GM23338 (cell line): Measurements from ENCODE around the gene KCNQ1OT1. TPM values are rescaled to one million over a fixed set of nuclear protein-coding genes. Genes with fewer than 3 reads are reported as not detected.

Source experiments
- ATAC-seq: fragments of 200-7000 bp; cut with Tn5 transposase; 3 replicates; pipeline ENCODE4 v1.9.1; 2020
- DNase-seq: peaks from one replicate; pipeline ENCODE4 v3.0.0-alpha.2; 2015; ENCODE audit warnings: low spot score
- H2AFZ ChIP-seq: fragments of 200-600 bp; sonication (generic); 2 replicates; pipeline ENCODE4 v1.8.0; 2016; ENCODE audit warnings: antibody characterized with exemption, mild to moderate bottlenecking, moderate library complexity
- H3F3A ChIP-seq: fragments of 200-600 bp; sonication (generic); replicated peaks from 2 replicates; pipeline ENCODE4 v1.8.0; 2017; ENCODE audit warnings: antibody characterized with exemption, mixed run types, low read depth
- H3K27ac ChIP-seq: fragments of 200-600 bp; sonication (generic); 2 replicates; pipeline ENCODE4 v1.6.1; 2016; ENCODE audit warnings: low read depth
- H3K27me3 ChIP-seq: fragments of 200-600 bp; sonication (generic); 2 replicates; pipeline ENCODE4 v1.8.0; 2016; ENCODE audit warnings: mild to moderate bottlenecking, mixed run types, moderate library complexity; ENCODE audit not compliant: insufficient read depth
- H3K36me3 ChIP-seq: fragments of 200-600 bp; sonication (generic); 2 replicates; pipeline ENCODE4 v1.8.0; 2016; ENCODE audit warnings: mild to moderate bottlenecking; ENCODE audit not compliant: insufficient read depth
- H3K4me1 ChIP-seq: fragments of 200-600 bp; sonication (generic); 2 replicates; pipeline ENCODE4 v1.8.0; 2016; ENCODE audit warnings: mild to moderate bottlenecking, moderate library complexity; ENCODE audit not compliant: insufficient read depth
- H3K4me2 ChIP-seq: fragments of 200-600 bp; sonication (generic); 2 replicates; pipeline ENCODE4 v1.7.1; 2017; ENCODE audit warnings: mixed run types
- H3K4me3 ChIP-seq: fragments of 200-600 bp; sonication (generic); 2 replicates; pipeline ENCODE4 v1.6.1; 2016; ENCODE audit warnings: mixed run types
- H3K79me2 ChIP-seq: fragments of 200-600 bp; sonication (generic); replicated peaks from 2 replicates; pipeline ENCODE4 v1.8.0; 2017; ENCODE audit warnings: mild to moderate bottlenecking; ENCODE audit not compliant: insufficient read depth
- H3K9me2 ChIP-seq: fragments of 200-600 bp; sonication (generic); 2 replicates; pipeline ENCODE4 v1.8.0; 2017; ENCODE audit not compliant: insufficient read depth
- H4K20me1 ChIP-seq: fragments of 200-600 bp; sonication (generic); replicated peaks from 2 replicates; pipeline ENCODE4 v1.8.0; 2017; ENCODE audit warnings: mild to moderate bottlenecking; ENCODE audit not compliant: insufficient read depth
- H3K27ac Mint-ChIP-seq: 2 replicates; pipeline ENCODE4 v1.8.0; 2020; ENCODE audit warnings: inconsistent platforms, mild to moderate bottlenecking, moderate library complexity, mixed read lengths
- H3K27me3 Mint-ChIP-seq: 3 replicates; pipeline ENCODE4 v1.8.0; 2022; ENCODE audit warnings: low read depth, mild to moderate bottlenecking, moderate library complexity, mixed read lengths, inconsistent platforms; ENCODE audit not compliant: insufficient read depth, poor library complexity
- H3K36me3 Mint-ChIP-seq: 3 replicates; pipeline ENCODE4 v1.8.0; 2021; ENCODE audit warnings: low read depth, mild to moderate bottlenecking, inconsistent platforms, moderate library complexity, mixed read lengths
- H3K4me1 Mint-ChIP-seq: 3 replicates; pipeline ENCODE4 v1.8.0; 2020; ENCODE audit warnings: mild to moderate bottlenecking, inconsistent platforms, mixed read lengths
- H3K4me3 Mint-ChIP-seq: 3 replicates; pipeline ENCODE4 v1.8.0; 2021; ENCODE audit warnings: moderate library complexity, mild to moderate bottlenecking, inconsistent platforms, mixed read lengths
- H3K9me3 Mint-ChIP-seq: 3 replicates; pipeline ENCODE4 v1.8.0; 2020; ENCODE audit warnings: moderate library complexity, mild to moderate bottlenecking, inconsistent platforms, mixed read lengths
- CREB1 ChIP-seq: fragments of 250-450 bp; sonication (Bioruptor Pico); IDR thresholded peaks from 2 replicates; pipeline ENCODE4 v1.5.0; 2020; ENCODE audit warnings: low read depth, mild to moderate bottlenecking, moderate library complexity
- EZH2 ChIP-seq: fragments of 200-600 bp; sonication (generic); IDR thresholded peaks from one replicate; pipeline ENCODE4 v1.8.0; 2017; ENCODE audit warnings: antibody characterized with exemption, mild to moderate bottlenecking, low read depth; ENCODE audit not compliant: unreplicated experiment
- EZH2phosphoT487 ChIP-seq: fragments of 200-600 bp; sonication (generic); IDR thresholded peaks from one replicate; pipeline ENCODE4 v1.8.1; 2018; ENCODE audit warnings: antibody characterized with exemption; ENCODE audit not compliant: unreplicated experiment
- JUNB ChIP-seq: IDR thresholded peaks from one replicate; pipeline ENCODE4 v1.6.1; 2016; ENCODE audit warnings: antibody characterized with exemption; ENCODE audit not compliant: unreplicated experiment
- NANOG ChIP-seq: IDR thresholded peaks from 2 replicates; pipeline ENCODE4 v1.6.1; 2016; ENCODE audit warnings: antibody characterized with exemption, borderline replicate concordance
- POLR2AphosphoS5 ChIP-seq: IDR thresholded peaks from 2 replicates; pipeline ENCODE4 v1.6.1; 2016; ENCODE audit warnings: antibody characterized with exemption, low read depth
- STAT1 ChIP-seq: IDR thresholded peaks from one replicate; pipeline ENCODE4 v1.6.1; 2016; ENCODE audit warnings: antibody characterized with exemption; ENCODE audit not compliant: unreplicated experiment
- ZNF114 ChIP-seq: fragments of 250-450 bp; sonication (Bioruptor Pico); IDR thresholded peaks from 2 replicates; pipeline ENCODE4 v1.5.0; 2020; ENCODE audit warnings: mild to moderate bottlenecking, moderate library complexity
- ZNF331 ChIP-seq: fragments of 250-450 bp; sonication (Bioruptor Pico); IDR thresholded peaks from 2 replicates; pipeline ENCODE4 v1.5.0; 2020; ENCODE audit warnings: low read depth, mild to moderate bottlenecking, moderate library complexity
- polyA plus RNA-seq: library from polyadenylated mRNA; unstranded; fragments of >200 nt; fragmentation: Nextera tagmentation; extraction: Ambion mirVana; gene quantifications from 2 replicates; pipeline ENCODE4 v1.2.1, GENCODE V29; 2016
- total RNA-seq: library from RNA; depleted of rRNA; stranded (reverse); fragments of >200 nt; shearing (Covaris generic); gene quantifications from 2 replicates; pipeline ENCODE4 v1.2.3, GENCODE V29; 2014
- TF ChIP-seq, protein P1 (sequence below): IDR thresholded peaks from 2 replicates; pipeline ENCODE4 v1.6.1; 2016; ENCODE audit warnings: antibody characterized with exemption
- TF ChIP-seq, protein P2 (sequence below): fragments of 250-450 bp; sonication (Bioruptor Pico); IDR thresholded peaks from 2 replicates; pipeline ENCODE4 v1.5.0; 2020; ENCODE audit warnings: mild to moderate bottlenecking, moderate library complexity

The KCNQ1OT1 gene
- total and polyA plus RNA-seq, 2 experiments from 2014 or later, result 1.5 to 4.2 TPM

DNA sequence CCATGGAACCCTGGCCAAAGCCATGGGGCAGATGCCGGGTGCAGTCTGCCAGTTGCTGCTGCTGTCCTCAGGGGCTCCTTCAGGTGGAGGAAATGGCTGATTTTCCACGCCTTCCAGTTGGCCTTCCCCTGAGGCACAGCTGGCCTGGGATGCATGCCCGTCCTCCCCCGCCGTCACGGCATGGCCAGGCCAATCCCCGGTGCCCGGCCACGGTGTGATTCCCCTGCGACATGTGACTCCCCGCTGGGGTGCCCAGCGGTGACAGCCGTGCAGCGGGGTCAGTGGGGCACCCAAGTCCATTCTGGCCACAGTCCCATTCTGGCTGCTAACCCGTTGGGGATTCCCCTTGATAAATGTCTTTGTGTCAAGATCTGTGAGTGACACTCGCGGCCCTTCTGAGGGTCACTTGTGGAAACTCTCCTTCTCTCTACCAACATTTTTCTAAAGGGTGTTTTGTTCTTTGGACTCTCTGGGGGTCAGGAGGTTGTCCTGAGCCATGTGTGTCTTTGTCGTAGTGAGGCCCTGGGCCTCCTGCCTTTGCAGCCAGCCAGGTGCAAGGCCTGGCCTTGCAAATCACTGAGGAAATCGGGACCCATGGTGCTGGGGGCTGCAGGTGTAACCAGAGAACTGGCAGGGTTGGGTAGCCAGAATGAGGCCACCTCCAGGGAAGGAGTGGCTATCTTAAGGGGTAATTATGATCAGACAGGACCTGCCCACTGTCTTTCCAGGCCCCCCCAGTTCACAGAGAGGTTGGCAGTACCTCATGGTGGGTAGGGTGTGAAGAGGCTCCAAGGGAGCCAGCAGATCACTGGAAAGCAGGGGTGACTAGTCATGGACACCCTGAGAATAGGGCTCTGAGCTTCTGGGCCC, 37.1 kb downstream of the KCNQ1OT1 start:
- no peak overlapping the region for H3K4me2 ChIP-seq
- Mint-ChIP-seq H3K4me1 (no peaks in the 10 kb centered on the region), H3K36me3 (peaks cover 77% of the 10 kb centered on the region), H3K4me3 (no peak overlapping the region), H3K27ac (no peak overlapping the region), H3K9me3 (peaks cover 68% of the 10 kb centered on the region), H3K27me3 (peaks cover 35% of the 10 kb centered on the region)
- H3F3A ChIP-seq, result no peaks in the 10 kb centered on the region
- H3K27me3 ChIP-seq, result peaks cover 35% of the 10 kb centered on the region
- no peaks in the 10 kb centered on the region; the same call in 1 of the 2 replicates for H3K9me2 ChIP-seq
- H3K36me3 ChIP-seq, result peaks cover 17% of the 10 kb centered on the region; the same call in 1 of the 2 replicates
- H3K4me1 ChIP-seq, result no peaks in the 10 kb centered on the region
- no peak overlapping the region for H3K4me3 ChIP-seq
- ATAC-seq (no peak), DNase-seq (no peak)
- TF ChIP-seq EZH2 (no peak), CREB1 (CRISPR knock-in tag) (no peak), STAT1 (no peak), JUNB (no peak), ZNF331 (CRISPR knock-in tag) (no peak), NANOG (no peak), ZNF114 (no peak)
- H2AFZ ChIP-seq, result no peak overlapping the region
- no peak overlapping the region for H3K27ac ChIP-seq
- H4K20me1 ChIP-seq, result no peaks in the 10 kb centered on the region; the same call in none of the 2 replicates
- no peaks in the 10 kb centered on the region for H3K79me2 ChIP-seq

DNA sequence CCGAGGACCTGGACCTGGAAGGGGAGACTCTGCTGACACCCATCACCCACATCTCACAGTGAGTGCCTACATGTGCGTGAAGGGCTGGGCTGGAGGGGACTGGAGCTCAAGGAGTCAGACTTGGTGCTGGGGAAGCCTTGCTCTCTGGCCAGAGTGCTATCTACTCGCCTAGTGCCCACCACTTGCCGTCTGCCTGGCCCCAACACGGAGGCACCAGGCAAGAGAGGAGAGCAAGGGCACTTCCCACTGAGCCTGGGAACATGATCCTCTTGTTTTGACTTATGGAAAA, 37.8 kb downstream of the KCNQ1OT1 start:
- DNase-seq, result no peak
- no peak overlapping the region for H3K4me2 ChIP-seq
- Mint-ChIP-seq H3K4me1 (no peaks in the 10 kb centered on the region), H3K4me3 (no peak overlapping the region), H3K27me3 (peaks cover 37% of the 10 kb centered on the region), H3K36me3 (peaks cover 83% of the 10 kb centered on the region), H3K9me3 (peaks cover 75% of the 10 kb centered on the region), H3K27ac (no peak overlapping the region)
- H3K79me2 ChIP-seq, result no peaks in the 10 kb centered on the region
- H3K9me2 ChIP-seq, result no peaks in the 10 kb centered on the region; the same call in 1 of the 2 replicates
- peaks cover 17% of the 10 kb centered on the region; the same call in 1 of the 2 replicates for H3K36me3 ChIP-seq
- no peaks in the 10 kb centered on the region for H3K4me1 ChIP-seq
- no peak overlapping the region for H2AFZ ChIP-seq
- H3K4me3 ChIP-seq, result no peak overlapping the region
- peaks cover 42% of the 10 kb centered on the region for H3K27me3 ChIP-seq
- H3F3A ChIP-seq, result no peaks in the 10 kb centered on the region
- no peak overlapping the region for H3K27ac ChIP-seq
- H4K20me1 ChIP-seq, result no peaks in the 10 kb centered on the region; the same call in none of the 2 replicates
- no peak for ATAC-seq
- TF ChIP-seq POLR2AphosphoS5 (no peak), CREB1 (CRISPR knock-in tag) (no peak), STAT1 (no peak), JUNB (no peak), EZH2phosphoT487 (no peak)
- TF ChIP-seq, protein P1, sequence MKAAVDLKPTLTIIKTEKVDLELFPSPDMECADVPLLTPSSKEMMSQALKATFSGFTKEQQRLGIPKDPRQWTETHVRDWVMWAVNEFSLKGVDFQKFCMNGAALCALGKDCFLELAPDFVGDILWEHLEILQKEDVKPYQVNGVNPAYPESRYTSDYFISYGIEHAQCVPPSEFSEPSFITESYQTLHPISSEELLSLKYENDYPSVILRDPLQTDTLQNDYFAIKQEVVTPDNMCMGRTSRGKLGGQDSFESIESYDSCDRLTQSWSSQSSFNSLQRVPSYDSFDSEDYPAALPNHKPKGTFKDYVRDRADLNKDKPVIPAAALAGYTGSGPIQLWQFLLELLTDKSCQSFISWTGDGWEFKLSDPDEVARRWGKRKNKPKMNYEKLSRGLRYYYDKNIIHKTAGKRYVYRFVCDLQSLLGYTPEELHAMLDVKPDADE, result no peak
- TF ChIP-seq, protein P2, sequence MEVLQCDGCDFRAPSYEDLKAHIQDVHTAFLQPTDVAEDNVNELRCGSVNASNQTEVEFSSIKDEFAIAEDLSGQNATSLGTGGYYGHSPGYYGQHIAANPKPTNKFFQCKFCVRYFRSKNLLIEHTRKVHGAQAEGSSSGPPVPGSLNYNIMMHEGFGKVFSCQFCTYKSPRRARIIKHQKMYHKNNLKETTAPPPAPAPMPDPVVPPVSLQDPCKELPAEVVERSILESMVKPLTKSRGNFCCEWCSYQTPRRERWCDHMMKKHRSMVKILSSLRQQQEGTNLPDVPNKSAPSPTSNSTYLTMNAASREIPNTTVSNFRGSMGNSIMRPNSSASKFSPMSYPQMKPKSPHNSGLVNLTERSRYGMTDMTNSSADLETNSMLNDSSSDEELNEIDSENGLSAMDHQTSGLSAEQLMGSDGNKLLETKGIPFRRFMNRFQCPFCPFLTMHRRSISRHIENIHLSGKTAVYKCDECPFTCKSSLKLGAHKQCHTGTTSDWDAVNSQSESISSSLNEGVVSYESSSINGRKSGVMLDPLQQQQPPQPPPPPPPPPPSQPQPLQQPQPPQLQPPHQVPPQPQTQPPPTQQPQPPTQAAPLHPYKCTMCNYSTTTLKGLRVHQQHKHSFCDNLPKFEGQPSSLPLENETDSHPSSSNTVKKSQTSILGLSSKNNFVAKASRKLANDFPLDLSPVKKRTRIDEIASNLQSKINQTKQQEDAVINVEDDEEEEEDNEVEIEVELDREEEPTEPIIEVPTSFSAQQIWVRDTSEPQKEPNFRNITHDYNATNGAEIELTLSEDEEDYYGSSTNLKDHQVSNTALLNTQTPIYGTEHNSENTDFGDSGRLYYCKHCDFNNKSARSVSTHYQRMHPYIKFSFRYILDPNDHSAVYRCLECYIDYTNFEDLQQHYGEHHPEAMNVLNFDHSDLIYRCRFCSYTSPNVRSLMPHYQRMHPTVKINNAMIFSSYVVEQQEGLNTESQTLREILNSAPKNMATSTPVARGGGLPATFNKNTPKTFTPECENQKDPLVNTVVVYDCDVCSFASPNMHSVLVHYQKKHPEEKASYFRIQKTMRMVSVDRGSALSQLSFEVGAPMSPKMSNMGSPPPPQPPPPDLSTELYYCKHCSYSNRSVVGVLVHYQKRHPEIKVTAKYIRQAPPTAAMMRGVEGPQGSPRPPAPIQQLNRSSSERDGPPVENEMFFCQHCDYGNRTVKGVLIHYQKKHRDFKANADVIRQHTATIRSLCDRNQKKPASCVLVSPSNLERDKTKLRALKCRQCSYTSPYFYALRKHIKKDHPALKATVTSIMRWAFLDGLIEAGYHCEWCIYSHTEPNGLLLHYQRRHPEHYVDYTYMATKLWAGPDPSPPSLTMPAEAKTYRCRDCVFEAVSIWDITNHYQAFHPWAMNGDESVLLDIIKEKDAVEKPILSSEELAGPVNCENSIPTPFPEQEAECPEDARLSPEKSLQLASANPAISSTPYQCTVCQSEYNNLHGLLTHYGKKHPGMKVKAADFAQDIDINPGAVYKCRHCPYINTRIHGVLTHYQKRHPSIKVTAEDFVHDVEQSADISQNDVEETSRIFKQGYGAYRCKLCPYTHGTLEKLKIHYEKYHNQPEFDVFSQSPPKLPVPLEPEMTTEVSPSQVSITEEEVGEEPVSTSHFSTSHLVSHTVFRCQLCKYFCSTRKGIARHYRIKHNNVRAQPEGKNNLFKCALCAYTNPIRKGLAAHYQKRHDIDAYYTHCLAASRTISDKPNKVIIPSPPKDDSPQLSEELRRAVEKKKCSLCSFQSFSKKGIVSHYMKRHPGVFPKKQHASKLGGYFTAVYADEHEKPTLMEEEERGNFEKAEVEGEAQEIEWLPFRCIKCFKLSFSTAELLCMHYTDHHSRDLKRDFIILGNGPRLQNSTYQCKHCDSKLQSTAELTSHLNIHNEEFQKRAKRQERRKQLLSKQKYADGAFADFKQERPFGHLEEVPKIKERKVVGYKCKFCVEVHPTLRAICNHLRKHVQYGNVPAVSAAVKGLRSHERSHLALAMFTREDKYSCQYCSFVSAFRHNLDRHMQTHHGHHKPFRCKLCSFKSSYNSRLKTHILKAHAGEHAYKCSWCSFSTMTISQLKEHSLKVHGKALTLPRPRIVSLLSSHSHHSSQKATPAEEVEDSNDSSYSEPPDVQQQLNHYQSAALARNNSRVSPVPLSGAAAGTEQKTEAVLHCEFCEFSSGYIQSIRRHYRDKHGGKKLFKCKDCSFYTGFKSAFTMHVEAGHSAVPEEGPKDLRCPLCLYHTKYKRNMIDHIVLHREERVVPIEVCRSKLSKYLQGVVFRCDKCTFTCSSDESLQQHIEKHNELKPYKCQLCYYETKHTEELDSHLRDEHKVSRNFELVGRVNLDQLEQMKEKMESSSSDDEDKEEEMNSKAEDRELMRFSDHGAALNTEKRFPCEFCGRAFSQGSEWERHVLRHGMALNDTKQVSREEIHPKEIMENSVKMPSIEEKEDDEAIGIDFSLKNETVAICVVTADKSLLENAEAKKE (CRISPR knock-in tag), result no peak
